AG08396 (cell line): ENCODE measurements around the gene MAP3K14.
A peak's percentile ranks its signal among the peaks of the same experiment; 100 is the strongest.

ENCODE experiments used
- DNase-seq: peaks from one replicate; pipeline ENCODE4 v3.0.0; 2012; ENCODE audit warnings: low spot score, mixed read lengths

The MAP3K14 gene

GRCh38 chr17:45223539-45224528 lies 93.0 kb downstream of the MAP3K14 start:
- DNase-seq: peak; percentile 11

GRCh38 chr17:45222996-45223538 lies 93.8 kb downstream of the MAP3K14 start:
- DNase-seq: peak; percentile 8

- DNase-seq: peak; percentile 5
Measured at GRCh38 chr17:45222289-45222995, 94.4 kb downstream of the MAP3K14 start.

- peak; percentile 17 for DNase-seq
Measured at GRCh38 chr17:45222014-45222288, 94.9 kb downstream of the MAP3K14 start.

GRCh38 chr17:45221081-45222013 lies 95.5 kb downstream of the MAP3K14 start, which contains the start of gene FMNL1:
TSS of gene FMNL1 (plus strand) at chr17:45221885. CDS start at chr17:45222125, 240 bp downstream.
- peak; percentile 42 for DNase-seq

- no peak for DNase-seq
Measured at GRCh38 chr17:45220079-45220478, 96.7 kb downstream of the MAP3K14 start.

GRCh38 chr17:45218895-45219661 lies 97.7 kb downstream of the MAP3K14 start:
- peak; percentile 81 for DNase-seq
